Prostate gland (tissue), 2 donors: ENCODE results near the gene NME4. TPM values are rescaled to one million over a fixed set of nuclear protein-coding genes. Genes with fewer than 3 reads are reported as not detected.

Source experiments
- DNase-seq: peaks from one replicate; pipeline ENCODE4 v3.0.0-alpha.2; 2019; ENCODE audit warnings: low spot score
- H3K27ac ChIP-seq, 2 donors: fragments of 200-600 bp; sonication (generic); 2 replicates each; pipeline ENCODE4 v1.5.1; 2017 to 2019
- H3K27me3 ChIP-seq: fragments of 200-600 bp; sonication (generic); replicated peaks from 2 replicates; pipeline ENCODE4 v1.5.1; 2019; ENCODE audit not compliant: insufficient read depth
- H3K36me3 ChIP-seq, 2 donors: fragments of 200-600 bp; sonication (generic); 1 replicate in 1 of 2; 2 replicates in 1 of 2; pipeline versions ENCODE4 v1.5.1 to v1.8.1; 2017 to 2019
- H3K4me1 ChIP-seq: fragments of 200-600 bp; sonication (generic); replicated peaks from 2 replicates; pipeline ENCODE4 v1.5.1; 2019
- H3K4me3 ChIP-seq, 2 donors: fragments of 200-600 bp; sonication (generic); 2 replicates each; pipeline ENCODE4 v1.5.1; 2017 to 2019
- H3K9me3 ChIP-seq: fragments of 200-600 bp; sonication (generic); 2 replicates; pipeline ENCODE4 v1.5.1; 2017
- CTCF ChIP-seq, 4 experiments: fragments of 200-600 bp in 2 of 4; fragments of 450-650 bp in 2 of 4; sonication (generic) in 2 of 4; IDR thresholded peaks; 1 replicate in 3 of 4; 2 replicates in 1 of 4; pipeline ENCODE4 v1.5.1; 2016 to 2019; ENCODE audit warnings: antibody characterized with exemption in 4 of 4, mild to moderate bottlenecking in 2 of 4, moderate library complexity in 2 of 4
- POLR2A ChIP-seq: fragments of 450-650 bp; IDR thresholded peaks from one replicate; pipeline ENCODE4 v1.6.1; 2016; ENCODE audit warnings: antibody characterized with exemption, mild to moderate bottlenecking
- POLR2AphosphoS5 ChIP-seq: sonication (generic); formaldehyde crosslinking; IDR thresholded peaks from one replicate; pipeline ENCODE4 v1.6.1; 2017; ENCODE audit warnings: antibody characterized with exemption
- WGBS: methylation state at CpG from one replicate; pipeline ENCODE4 v1.1.5; 2018; 5-methylcytosine and 5-hydroxymethylcytosine counted together
- intact Hi-C: fragments of 100-400 bp; cut with DNase I; formaldehyde crosslinking; loops from one replicate; pipeline ENCODE4 v1.14.2; 2022
- total RNA-seq, 2 donors: library from RNA; depleted of rRNA; stranded (reverse); fragments of >200 nt; gene quantifications; one replicate each; pipeline ENCODE4 v1.1.0, GENCODE V29; 2016

NME4 gene
- total RNA-seq, 2 donors from 2014 or later = 137 to 185 TPM

GRCh38 chr16:404971-405486, 8.0 kb downstream of the NME4 start:
- intact Hi-C loops = no loop called here
- no peaks in the 10 kb centered on the region for H3K36me3 ChIP-seq
- WGBS = 89% methylated on average over 12 of the region's 12 CpGs
- TF ChIP-seq POLR2AphosphoS5 = no peak
- no peak for TF ChIP-seq POLR2A
- no peak for TF ChIP-seq CTCF (IDR thresholded peaks at IDR 0.05)
- no peaks in the 10 kb centered on the region for H3K9me3 ChIP-seq
- no peak for DNase-seq
- H3K27me3 ChIP-seq = no peaks in the 10 kb centered on the region
- no peak overlapping the region for H3K27ac ChIP-seq
- H3K4me1 ChIP-seq = peaks cover 5% of the 10 kb centered on the region
- H3K4me3 ChIP-seq = no peak overlapping the region

- intact Hi-C loops = no loop called here
- no peak for TF ChIP-seq POLR2A
- no peak for TF ChIP-seq POLR2AphosphoS5
- no peak for TF ChIP-seq CTCF (IDR thresholded peaks at IDR 0.05)
- WGBS = 87% methylated on average over 27 of the region's 27 CpGs
Observed at GRCh38 chr16:405548-406506, 8.8 kb downstream of the NME4 start.

GRCh38 chr16:407253-407652, 10.3 kb downstream of the NME4 start:
- Histone ChIP-seq H3K4me1 (no peaks in the 10 kb centered on the region), H3K9me3 (no peaks in the 10 kb centered on the region), H3K27me3 (no peaks in the 10 kb centered on the region), H3K27ac (no peak overlapping the region), H3K4me3 (no peak overlapping the region), H3K36me3 (no peaks in the 10 kb centered on the region)
- no peak for TF ChIP-seq POLR2AphosphoS5
- TF ChIP-seq CTCF (IDR thresholded peaks at IDR 0.05) = no peak
- TF ChIP-seq POLR2A = no peak
- 87% methylated on average over 11 of the region's 16 CpGs for WGBS
- intact Hi-C loops = no loop called here
- DNase-seq = no peak

More at GRCh38 chr16:405548-406506, 8.8 kb downstream of the NME4 start:
- H3K27me3 ChIP-seq = no peaks in the 10 kb centered on the region
- no peaks in the 10 kb centered on the region for H3K9me3 ChIP-seq
- no peak overlapping the region for H3K4me3 ChIP-seq
- H3K27ac ChIP-seq = no peak overlapping the region
- DNase-seq = no peak
- no peaks in the 10 kb centered on the region for H3K36me3 ChIP-seq
- peaks cover 2% of the 10 kb centered on the region for H3K4me1 ChIP-seq

- no peaks in the 10 kb centered on the region for H3K27me3 ChIP-seq
- no peaks in the 10 kb centered on the region for H3K9me3 ChIP-seq
- 89% methylated on average over 36 of the region's 36 CpGs for WGBS
- intact Hi-C loops = no loop called here
- TF ChIP-seq CTCF (IDR thresholded peaks at IDR 0.05) (no peak), POLR2AphosphoS5 (no peak), POLR2A (no peak)
- no peaks in the 10 kb centered on the region for H3K36me3 ChIP-seq
- DNase-seq = no peak
- H3K4me1 ChIP-seq = no peaks in the 10 kb centered on the region
- no peak overlapping the region for H3K27ac ChIP-seq
- no peak overlapping the region for H3K4me3 ChIP-seq
Observed at GRCh38 chr16:410516-411178, 13.6 kb downstream of the NME4 start.
